NT2/D1 (cell line): ENCODE measurements around the gene SURF1.

Source experiments
- YY1 ChIP-seq: IDR thresholded peaks from 2 replicates; pipeline ENCODE4 v1.6.1; 2011; ENCODE audit not compliant: insufficient read length, insufficient read depth
- ZNF274 ChIP-seq: IDR thresholded peaks from 2 replicates; pipeline ENCODE4 v1.6.1; 2011; ENCODE audit warnings: mild to moderate bottlenecking, low read depth, low read length

DNA sequence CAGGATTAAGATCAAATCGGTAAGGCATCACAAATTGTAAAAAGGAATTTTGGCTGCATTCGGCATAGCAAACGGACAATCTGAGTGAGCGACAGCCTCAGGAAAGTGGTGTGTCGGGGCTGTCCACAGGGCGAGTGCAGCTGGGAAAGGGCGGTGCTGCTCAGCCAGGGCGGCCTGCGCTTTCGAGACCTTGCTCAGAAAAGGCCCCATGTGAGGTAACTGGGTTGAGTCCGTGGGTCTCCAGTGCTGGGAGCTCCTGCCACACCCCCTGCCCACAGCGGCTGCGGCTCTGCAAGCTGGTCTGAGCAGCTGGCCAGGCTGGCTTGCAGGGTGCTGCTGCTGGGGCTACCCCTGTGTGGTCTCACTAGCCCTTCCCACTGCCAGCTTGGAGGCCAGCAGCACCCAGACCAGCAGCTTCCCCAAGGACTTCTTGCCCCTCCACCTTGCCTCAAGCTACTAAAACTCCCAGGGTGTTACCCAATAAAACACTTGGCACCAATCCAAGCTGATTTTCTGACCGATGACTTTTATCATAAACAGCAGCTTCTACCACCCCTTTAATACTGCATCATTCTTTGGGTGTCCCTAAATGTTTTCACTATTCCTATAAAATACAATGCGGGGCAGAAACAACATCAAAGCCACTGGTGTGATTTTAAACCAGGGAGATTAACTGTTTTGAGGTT lies 6.2 kb upstream of the SURF1 start:
- TF ChIP-seq ZNF274 (no peak), YY1 (no peak)
